HG02938 (cell line): ENCODE data around the gene DDX28.
"Not testable (repeated sequence)": the region's sequence is repeated elsewhere in the genome, so short reads cannot be mapped to it uniquely, and the experiment has no call there.

Source experiments
- ATAC-seq: cut with Tn5 transposase; IDR thresholded peaks from one replicate; pipeline ENCODE4 v1.9.1; 2021; ENCODE audit warnings: mild to moderate bottlenecking, moderate library complexity; ENCODE audit not compliant: unreplicated experiment

The DDX28 gene

DNA sequence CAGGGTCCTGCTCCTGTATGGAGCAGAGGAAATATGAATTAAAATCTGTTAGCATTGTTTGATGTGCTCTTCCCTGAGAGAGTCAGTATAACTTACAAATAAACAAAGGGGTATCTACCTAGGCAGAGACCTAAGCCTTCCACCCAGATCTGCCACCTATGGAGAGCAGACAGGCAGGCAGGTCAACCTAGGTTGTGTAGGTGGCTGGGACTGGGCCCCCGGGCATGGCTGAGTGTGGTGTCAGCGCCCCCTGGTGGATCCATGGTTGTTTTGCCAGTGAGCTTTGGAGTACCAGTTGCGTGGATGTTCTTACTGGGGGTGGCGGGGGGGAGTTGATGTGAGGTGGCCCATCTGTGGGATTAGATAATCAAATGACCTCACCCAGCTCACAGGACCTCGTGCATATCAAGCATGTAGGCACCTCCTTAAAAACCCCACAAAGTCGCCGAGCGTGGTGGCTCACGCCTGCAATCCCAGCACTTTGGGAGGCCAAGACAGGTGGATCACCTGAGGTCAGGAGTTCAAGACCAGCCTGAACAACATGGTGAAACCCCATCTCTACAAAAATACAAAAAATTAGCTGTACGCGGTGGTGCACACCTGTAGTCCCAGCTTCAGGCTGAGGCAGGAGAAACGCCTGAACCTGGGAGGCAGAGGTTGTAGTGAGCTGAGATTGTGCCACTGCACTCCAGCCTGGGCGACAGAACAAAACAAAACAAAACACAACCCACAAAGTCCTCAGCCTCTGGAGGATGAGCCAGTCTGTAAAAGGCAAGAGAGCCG is 17.7 kb upstream of the DDX28 start:
- peak; percentile 62 for ATAC-seq

DNA sequence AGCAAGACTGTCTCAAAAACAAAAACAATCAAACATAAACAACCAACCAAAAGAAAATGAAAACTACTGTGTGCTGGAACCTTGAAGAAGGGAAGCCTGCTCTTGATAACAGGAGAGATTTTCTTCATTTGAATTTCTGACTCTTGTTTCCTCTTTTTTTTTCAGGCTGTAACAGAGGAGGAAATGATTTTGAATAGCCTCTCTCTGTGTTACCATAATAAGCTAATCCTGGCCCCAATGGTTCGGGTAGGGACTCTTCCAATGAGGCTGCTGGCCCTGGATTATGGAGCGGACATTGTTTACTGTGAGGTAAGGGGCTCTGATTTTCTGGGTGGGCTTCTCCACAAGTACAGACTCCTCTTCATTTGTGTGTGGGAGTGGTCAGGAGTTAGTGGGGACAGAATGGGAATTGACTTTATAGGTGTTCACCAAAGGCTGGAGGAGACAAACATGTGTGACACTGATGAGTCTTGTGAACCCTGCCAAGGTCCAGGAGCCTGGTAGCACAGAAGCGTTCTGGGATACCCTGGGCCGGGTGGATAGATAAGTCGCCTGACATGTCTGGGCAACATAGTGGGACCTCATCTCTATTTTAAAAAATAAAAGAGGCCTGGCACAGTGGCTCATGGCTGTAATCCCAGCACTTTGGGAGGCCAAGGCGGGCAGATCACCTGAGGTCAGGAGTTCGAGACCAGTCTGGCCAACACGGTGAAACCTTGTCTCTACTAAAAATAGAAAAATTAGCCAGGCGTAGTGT is 15.0 kb upstream of the DDX28 start:
- no peak for ATAC-seq

GRCh38 chr16:68035227-68035626 is 12.2 kb upstream of the DDX28 start:
- ATAC-seq = no peak

- ATAC-seq = no peak
These were observed 10.1 kb upstream of the DDX28 start for GRCh38 chr16:68033101-68033500.

GRCh38 chr16:68031951-68032350 is 8.9 kb upstream of the DDX28 start:
- no peak for ATAC-seq

- not testable (repeated sequence) for ATAC-seq
These were observed 7.1 kb upstream of the DDX28 start for GRCh38 chr16:68030108-68030507.

DNA sequence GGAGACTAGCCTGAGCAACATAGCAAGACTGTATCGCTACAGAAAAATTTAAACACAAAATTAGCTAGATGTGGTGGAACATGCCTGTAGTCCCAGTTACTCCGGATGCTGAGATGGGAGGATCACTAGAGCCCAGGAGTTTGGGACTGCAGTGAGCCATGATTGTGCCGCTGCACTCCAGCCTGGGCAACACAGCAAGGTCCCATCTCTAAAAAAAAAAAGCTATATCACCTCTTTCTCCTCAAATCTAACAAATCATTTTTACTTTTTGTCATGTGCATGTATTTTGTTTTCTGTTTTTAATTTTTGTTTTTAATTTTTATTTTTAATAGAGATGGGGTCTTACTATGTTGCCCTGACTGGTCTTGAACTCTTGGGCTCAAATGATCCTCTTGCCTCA is 6.0 kb upstream of the DDX28 start:
- ATAC-seq = no peak

DNA sequence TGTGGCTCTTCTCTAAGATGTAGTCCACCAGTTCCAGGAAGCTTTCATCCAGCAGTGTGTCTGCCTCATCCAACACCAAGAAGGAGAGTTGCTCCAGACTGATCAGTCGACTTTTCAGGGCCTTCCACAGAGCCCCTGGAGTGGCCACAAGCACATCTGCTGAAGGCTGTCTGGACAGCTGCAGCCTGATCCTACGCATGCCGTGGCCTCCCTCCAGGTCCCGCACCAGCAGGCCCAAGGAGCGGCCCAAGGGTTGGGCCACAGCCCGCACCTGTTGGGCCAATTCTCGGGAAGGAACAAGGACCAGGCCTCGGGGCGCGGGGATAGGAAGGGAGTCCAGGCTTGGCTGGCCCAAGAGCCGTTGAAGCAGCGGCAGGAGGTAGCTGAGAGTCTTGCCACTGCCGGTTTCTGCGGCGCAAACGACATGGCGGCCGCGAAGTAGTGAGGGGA is 729 bp downstream of the DDX28 start:
- ATAC-seq = no peak

DNA sequence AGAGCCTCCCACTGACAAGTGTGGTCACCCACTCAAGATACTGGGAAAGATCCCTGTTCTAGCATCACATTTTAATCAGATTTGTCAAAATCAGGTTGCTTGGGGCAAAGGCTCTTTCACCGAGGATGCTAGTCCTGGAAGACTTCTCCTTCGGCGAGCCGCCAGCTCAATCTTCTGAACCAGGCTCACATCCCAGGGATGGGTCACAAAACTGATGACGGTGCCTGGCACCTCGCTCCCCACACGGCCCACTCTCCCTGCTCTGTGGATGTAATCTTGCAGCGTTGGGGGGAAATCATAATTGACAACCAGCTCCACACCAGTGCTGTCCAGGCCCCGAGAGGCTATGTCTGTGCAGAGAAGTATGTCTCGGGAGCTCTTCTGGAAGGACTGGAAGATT is 1.5 kb downstream of the DDX28 start:
- ATAC-seq = no peak

DNA sequence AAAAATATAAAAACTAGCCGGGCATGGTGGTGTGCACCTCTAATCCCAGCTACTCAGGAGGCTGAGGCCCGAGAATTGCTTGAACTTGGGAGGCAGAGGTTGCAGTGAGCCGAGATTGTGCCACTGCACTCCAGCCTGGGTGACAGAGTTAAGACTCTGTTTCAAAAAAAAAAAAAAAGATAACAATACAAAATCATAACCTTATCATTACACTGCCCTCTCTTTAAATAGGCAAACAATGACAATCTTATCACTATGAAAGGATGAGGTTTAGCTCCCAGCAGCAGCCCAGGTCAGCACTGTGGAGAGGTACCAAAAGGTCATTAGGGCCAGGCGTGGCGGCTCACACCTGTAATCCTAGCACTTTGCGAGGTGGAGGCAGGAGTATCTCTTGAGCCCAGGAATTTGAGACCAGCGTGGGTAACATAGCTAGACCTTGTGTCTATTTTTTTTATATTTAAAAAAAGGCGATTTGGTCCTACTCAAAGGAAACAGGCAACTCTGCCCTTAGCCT is 3.8 kb downstream of the DDX28 start:
- no peak for ATAC-seq

DNA sequence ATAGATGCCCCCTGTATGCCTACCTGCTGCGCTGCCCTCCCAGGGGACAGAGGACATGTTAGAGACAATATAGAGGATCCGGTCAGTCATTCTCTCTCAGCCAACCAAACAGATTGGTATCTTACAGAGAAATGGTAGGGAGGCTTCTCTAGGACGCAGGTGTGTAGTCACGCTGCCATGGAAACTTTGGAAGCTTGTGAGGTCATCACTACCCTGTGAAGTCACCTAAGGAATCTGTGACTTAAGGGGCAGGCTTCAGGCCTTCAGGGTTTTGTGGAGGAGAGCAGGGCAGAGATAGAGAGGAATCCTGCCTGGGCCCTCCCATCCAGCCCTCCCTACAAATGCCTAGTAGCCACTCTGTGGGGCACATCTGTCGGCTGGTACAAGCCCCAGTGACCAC is 7.4 kb downstream of the DDX28 start, which contains the start of gene DPEP2NB:
TSS of gene DPEP2NB (minus strand) at position 231 of the 400 bp plus-strand sequence. CDS start at position 90, 141 bp downstream.
- ATAC-seq = no peak

GRCh38 chr16:68013440-68013839 is 9.6 kb downstream of the DDX28 start:
- no peak for ATAC-seq

GRCh38 chr16:68009872-68010271 is 13.2 kb downstream of the DDX28 start:
- ATAC-seq = not testable (repeated sequence)

- ATAC-seq = no peak
These were observed 13.8 kb downstream of the DDX28 start for GRCh38 chr16:68009157-68009735.

DNA sequence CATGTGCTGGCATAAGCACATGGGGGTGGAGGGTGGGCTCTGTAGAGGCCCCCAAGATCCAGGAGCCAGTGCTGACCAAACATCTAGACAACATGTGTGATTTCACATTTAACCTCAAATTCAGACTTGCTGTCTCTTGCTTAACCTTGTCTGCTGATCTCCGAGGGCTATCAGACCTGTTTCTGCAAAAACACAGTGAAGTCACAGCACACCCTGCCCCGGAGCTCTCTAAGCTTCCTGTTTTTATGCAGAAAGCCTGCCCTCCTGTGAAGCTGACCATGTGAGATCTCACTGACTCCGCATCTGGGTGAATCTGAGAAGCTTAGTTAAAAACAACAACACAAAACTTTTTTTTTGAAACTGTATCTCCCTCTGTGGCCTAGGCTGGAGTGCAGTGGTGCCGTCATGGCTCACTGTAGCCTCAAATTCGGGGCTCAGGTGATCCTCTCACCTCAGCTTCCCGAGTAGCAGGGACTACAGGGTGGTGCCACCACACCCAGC is 17.2 kb downstream of the DDX28 start:
- no peak for ATAC-seq

DNA sequence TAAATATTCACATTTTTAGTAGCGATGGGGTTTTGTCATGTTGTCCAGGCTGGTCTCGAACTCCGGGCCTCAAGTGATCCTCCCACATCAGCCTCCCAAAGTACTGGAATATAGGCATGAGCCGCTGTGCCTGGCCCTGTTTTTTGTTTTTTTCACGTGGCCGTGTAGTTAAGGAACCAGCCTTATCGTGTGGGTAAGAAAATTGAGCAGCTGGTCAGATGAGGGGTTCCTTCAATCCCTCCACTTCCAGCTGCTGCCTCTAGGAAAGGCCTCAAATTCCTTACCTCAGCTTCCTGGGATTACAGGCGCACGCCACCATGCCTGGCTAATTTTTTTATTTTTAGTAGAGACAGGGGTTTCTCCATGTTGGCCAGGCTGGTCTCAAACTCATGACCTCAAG is 17.8 kb downstream of the DDX28 start:
- no peak for ATAC-seq

GRCh38 chr16:68003031-68003430 is 20.0 kb downstream of the DDX28 start:
- ATAC-seq = no peak

GRCh38 chr16:68000450-68000849 is 22.6 kb downstream of the DDX28 start:
- ATAC-seq = no peak

DNA sequence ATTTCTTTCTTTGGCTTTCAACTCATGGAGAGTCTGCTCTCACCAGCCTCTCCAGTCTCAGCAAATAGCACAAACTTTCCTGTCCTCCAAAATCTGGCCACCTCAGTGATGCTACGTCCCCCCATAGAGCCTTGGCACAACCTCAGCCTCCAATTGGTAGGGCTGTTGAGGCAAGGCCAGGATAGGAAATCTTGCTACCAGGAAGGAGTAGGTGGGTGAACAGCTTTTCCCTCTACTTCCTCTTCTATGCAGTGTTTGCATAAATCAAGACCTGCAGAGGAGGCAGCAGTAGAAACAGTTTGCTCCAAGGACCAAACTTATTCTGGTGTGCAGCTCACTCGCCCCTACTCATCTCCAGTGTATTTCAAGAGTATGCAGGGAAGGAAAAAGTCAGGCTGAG is 23.0 kb downstream of the DDX28 start:
- ATAC-seq = no peak

GRCh38 chr16:67998779-67999688 is 24.0 kb downstream of the DDX28 start, which contains the start of gene DPEP2:
DPEP2 (minus strand) TSS chr16:67999484; CDS start chr16:67993212, 6,272 bp downstream.
- ATAC-seq = not testable (repeated sequence)
